ENCODE data around the gene RIMS4.

Gene RIMS4

GRCh38 chr20:44758247-44759101, 51.9 kb downstream of the RIMS4 start:
- DNase-seq, result no peak

- no peak for DNase-seq
Observed at GRCh38 chr20:44756956-44757355, 53.4 kb downstream of the RIMS4 start.

GRCh38 chr20:44756011-44756688, 54.2 kb downstream of the RIMS4 start:
- DNase-seq, result no peak

- DNase-seq, result no peak
Observed at GRCh38 chr20:44754554-44754953, 55.8 kb downstream of the RIMS4 start.

GRCh38 chr20:44752099-44752931, 58.0 kb downstream of the RIMS4 start:
- no peak for DNase-seq

GRCh38 chr20:44750081-44750805, 60.1 kb downstream of the RIMS4 start:
- DNase-seq, result no peak

- no peak for DNase-seq
Observed at GRCh38 chr20:44748005-44748370, 62.4 kb downstream of the RIMS4 start.

- DNase-seq, result peak; percentile 63
Observed at GRCh38 chr20:44747166-44748004, 63.0 kb downstream of the RIMS4 start.

GRCh38 chr20:44746367-44747165, 63.8 kb downstream of the RIMS4 start:
- DNase-seq, result no peak

- peak; percentile 47 for DNase-seq
Observed at GRCh38 chr20:44745598-44746366, 64.6 kb downstream of the RIMS4 start, which contains the start of gene KCNK15. Gene KCNK15, plus strand, starts transcription at chr20:44745865. Its CDS starts 46 bp downstream, at chr20:44745911.

- DNase-seq, result no peak
Observed at GRCh38 chr20:44745122-44745597, 65.2 kb downstream of the RIMS4 start.

GRCh38 chr20:44743916-44744655, 66.3 kb downstream of the RIMS4 start:
- DNase-seq, result no peak

GRCh38 chr20:44743080-44743701, 67.2 kb downstream of the RIMS4 start:
- DNase-seq, result no peak

GRCh38 chr20:44742304-44743079, 67.9 kb downstream of the RIMS4 start:
- DNase-seq, result no peak

- DNase-seq, result no peak
Observed at GRCh38 chr20:44739942-44740341, 70.4 kb downstream of the RIMS4 start.

- no peak for DNase-seq
Observed at GRCh38 chr20:44738813-44739477, 71.4 kb downstream of the RIMS4 start.

GRCh38 chr20:44737116-44737515, 73.2 kb downstream of the RIMS4 start:
- DNase-seq, result no peak
